HPDE6-E6E7 (cell line): ENCODE data around the gene FAM222B.

Experiments
- DNase-seq: peaks from one replicate; pipeline ENCODE4 v3.0.0; 2011; ENCODE audit warnings: missing footprints; ENCODE audit errors: extremely low spot score

The FAM222B gene

GRCh38 chr17:28774206-28774605 is 68.4 kb downstream of the FAM222B start:
- DNase-seq, result no peak

GRCh38 chr17:28773736-28774135 is 68.9 kb downstream of the FAM222B start:
- no peak for DNase-seq

DNA sequence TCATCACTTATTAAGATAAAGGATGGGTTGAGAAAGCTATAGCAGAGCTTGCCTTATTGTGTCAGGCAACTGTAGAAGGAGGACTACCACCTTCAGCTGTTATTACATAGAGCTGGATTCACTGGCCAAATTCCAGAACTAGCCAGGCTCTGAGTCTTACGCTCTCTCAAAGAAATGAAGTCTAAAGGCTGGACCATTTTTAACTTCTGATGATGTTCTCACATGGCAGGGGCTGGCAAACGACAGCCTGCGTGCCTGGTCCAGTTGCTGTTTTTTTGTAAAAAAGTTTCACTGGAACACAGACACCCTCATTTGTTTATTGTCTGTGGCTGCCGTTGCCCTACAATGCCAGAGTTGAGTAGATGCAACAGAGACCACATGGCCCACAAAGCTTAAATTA is 77.6 kb downstream of the FAM222B start:
- no peak for DNase-seq

DNA sequence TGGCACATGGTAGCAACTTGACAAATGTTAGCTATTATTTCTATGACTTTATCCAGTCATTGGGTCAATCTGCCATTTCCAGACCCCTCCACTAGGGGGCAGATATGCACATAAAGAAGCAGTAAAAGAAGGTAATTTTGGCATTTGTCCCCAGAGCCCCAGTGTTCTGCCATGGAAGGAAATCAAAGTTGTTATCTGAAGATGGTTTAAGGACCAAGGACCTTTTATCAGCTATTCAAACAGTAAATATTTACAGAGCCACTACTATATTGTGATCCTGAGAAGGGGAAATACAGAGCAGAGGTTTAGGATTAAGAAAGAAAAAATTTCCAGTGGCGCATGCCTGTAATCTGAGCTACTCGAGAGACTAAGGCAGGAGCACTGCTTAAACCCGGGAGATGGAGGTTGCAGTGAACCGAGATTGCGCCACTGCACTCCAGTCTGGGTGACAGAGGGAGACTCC is 78.8 kb downstream of the FAM222B start:
- DNase-seq, result no peak

GRCh38 chr17:28763137-28763799 is 79.3 kb downstream of the FAM222B start:
- no peak for DNase-seq

DNA sequence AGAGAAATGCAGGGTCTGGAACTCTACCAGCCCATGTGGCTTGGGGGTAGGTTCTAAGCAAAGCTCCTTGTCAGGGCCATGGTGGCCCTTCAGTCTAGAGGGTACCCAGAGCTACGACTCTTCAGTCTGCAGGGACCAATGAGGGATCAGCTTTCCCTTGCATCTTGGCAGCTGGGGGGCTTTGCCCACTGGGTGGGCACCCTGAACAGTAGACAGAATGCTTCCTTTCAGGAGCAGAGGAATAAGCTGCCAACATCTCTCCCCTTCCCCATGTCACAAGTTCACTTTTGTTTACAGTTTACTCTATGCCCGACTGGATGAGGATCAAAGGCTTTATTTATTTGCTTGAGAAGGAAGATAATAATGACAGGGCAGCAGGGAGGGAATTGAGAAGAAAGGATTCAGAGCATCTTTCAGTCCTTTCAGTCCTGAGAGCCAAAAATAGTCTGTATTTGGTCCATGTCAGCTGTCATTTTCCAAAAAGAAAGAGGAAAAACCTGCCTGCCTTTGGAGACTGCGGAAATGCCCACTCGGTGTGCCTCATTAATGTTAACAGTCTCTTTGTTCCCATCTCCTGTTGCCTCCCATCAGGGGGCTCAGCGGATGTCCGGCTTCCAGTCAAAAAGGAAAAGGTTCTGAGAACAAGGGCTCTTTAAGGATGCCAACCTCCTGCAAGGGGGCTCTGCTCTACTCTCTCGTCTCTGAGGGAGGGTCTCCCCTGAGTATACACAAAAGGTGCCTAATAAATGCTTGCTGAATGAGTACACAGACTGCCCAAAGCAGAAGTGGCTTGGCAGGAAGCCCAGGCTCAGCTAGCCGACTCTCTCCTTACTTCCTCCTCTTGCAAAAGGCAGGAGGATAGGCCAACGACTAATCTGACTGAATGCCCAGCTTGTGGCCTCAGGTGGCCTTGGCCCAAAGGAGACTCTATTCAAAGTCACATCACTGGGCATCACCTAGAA is 81.7 kb downstream of the FAM222B start:
- no peak for DNase-seq

DNA sequence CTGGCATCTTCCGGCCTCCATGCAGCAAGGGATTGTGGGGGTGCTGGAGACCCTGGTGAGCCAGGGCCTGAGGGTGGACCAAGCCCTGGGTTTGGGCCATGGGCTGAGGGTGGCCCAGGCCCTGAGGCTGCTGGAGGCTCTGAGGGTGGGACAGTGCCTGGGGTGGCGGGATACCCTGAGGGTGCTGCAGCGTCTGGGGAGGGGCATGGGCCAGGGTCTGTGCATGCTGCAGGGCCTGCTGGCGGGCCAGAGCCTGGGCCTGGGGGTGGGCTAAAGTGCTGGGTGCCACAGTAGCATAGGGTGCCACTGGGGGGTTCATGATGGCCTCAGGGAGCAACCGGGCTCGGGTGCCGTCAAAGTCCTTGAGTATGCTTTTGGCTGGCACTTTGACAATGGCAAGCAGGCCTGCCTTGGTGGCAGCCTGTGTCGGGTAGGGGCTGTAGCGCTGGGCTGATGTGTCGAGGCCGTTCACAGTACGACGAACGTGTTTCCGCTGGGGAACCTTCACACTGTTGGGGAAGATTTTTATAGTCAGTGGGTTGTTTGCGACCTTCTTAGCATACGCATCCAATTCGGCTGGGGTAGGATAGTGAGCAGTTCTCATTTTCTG is 83.2 kb downstream of the FAM222B start:
- DNase-seq, result no peak

GRCh38 chr17:28758411-28759121 is 84.0 kb downstream of the FAM222B start:
- DNase-seq, result no peak

DNA sequence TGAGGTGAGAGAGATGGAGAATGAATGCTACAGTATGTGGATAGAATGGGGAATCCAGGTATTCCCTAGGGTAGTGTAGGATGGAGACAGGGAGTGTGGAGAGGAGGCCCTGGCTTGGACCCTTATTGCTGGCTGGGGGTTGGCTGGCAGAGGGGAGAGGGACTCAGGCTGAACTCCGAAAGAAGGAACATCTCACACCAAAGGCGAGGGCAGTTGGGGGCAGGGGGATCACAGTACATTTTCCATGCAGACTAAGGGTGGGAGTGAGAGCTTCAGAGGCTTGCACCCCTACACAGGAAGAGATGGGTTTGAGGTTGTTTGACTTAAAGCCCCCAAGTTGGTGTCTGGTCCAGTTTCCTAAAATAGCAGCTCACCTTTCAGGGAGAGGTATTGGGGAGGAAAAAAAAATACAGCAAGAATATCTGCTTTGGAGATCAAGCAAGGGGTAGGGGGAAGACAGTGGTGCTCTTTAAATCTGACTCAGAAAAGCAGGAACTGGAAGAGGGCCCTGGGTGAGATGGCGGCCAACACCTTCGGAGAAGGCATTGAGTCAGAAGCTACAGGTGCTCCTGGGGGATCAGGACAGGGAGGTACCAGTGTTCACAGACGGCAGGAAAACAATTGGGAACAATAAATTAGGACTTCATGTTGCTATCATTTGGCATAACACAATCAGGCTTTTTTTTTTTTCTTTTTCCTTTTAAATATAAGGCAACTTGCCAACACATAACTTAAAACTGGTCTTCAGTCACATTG is 86.4 kb downstream of the FAM222B start:
- DNase-seq, result no peak

DNA sequence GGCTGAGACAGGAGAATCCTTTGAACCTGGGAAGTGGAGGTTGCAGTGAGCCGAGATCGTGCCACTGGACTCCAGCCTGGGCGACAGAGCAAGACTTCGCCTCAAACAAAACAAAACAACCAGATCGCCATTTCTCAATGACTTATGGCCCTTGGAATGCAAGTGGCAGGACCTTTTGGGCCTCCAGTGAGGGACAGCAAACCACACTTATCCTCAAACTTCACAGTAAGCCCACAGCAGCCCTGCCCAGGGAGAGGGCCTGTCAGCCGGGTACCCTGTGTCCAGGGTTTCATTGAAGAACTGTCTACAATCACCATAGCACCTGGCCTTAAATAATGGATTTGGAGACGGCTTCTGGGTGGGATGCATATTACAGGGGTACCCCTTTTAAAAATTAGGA is 87.1 kb downstream of the FAM222B start:
- no peak for DNase-seq

DNA sequence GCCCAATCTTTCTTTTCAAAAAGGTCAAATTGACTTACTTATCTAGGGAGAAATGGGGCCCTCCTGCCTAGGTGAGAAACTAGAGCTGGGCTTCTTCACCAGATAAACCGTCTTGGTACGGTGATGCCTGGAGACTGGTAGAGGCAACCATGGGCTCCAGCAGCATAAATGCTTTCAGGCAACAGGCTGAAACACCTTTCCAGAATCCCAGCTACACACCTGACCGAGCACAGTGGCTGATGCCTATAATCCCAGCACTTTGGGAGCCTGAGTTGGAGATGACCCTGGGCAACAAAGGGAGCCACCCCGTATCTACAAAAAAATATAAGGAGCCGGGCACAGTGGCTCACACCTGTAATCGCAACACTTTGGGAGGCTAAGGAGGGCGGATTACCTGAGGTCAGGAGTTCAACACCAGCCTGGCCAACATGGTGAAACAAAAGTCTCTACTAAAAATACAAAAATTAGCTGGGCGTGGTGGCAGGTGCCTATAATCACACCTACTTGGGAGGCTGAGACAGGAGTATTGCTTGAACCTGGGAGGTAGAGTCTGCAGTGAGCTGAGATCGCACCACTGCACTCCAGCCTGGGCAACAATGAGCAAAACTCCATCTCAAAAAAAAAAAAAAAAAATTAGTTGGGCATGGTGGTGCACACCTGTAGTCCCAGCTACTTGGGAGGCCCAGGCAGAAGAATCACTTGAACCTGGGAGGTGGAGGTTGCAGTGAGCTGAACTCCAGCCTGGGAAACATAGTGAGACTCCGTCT is 90.8 kb downstream of the FAM222B start:
- no peak for DNase-seq

DNA sequence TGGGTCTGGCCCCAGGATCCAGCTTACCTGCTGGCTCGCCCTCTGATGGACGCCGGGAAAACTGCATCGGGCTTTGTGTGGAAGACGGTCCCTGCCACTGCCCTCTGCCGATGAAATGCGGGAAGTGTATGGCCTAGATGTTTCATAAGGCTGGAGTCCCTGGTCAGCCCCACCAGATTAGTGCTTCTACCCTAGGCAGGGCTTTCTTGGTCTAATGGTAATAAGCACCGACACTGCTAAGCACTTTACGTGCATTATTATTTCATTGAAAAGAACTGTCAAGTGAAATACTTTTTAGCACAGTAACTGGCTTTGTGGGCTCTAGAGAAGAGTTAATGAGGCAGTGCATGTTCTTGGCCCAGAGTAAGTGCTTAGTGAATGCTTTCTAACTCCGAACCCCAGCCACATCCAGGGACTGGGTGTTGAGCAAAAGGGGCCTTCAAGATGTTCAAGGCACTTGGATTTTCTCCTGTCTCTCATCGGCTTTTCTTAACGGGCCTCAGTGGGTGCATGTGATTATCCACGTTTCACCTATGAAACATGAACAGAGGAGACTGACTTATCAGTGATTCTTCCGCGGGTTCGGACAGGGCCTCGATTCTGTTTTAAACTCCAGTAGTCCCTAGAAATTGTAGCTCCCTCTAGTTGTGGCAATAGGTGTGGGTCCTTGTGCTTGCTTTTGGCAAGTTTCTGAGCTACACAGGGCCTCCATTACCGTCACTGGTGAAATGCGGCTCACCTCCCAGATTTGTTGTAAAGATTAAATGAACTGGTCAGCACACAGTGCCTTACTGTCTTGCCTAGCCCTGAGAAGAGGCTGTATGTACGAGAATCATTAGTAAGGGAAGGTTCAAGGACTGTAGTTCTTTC is 92.2 kb downstream of the FAM222B start:
- DNase-seq, result no peak

GRCh38 chr17:28749516-28750177 is 92.9 kb downstream of the FAM222B start:
- no peak for DNase-seq

DNA sequence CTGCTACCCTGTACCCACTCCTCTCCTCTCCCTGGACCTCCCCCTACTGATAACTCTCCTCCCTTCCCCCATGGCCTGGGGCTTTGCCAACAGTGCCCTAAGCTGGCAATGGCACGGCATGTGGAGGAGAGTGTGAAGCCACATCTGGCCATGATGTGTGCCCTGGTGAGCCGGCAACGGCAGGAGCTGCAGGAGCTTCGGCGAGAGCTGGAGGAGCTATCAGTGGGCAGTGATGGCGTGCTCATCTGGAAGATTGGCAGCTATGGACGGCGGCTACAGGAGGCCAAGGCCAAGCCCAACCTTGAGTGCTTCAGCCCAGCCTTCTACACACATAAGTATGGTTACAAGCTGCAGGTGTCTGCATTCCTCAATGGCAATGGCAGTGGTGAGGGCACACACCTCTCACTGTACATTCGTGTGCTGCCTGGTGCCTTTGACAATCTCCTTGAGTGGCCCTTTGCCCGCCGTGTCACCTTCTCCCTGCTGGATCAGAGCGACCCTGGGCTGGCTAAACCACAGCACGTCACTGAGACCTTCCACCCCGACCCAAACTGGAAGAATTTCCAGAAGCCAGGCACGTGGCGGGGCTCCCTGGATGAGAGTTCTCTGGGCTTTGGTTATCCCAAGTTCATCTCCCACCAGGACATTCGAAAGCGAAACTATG is 93.6 kb downstream of the FAM222B start:
- DNase-seq, result no peak

- DNase-seq, result no peak
Observed at GRCh38 chr17:28747801-28748750, 94.5 kb downstream of the FAM222B start.

DNA sequence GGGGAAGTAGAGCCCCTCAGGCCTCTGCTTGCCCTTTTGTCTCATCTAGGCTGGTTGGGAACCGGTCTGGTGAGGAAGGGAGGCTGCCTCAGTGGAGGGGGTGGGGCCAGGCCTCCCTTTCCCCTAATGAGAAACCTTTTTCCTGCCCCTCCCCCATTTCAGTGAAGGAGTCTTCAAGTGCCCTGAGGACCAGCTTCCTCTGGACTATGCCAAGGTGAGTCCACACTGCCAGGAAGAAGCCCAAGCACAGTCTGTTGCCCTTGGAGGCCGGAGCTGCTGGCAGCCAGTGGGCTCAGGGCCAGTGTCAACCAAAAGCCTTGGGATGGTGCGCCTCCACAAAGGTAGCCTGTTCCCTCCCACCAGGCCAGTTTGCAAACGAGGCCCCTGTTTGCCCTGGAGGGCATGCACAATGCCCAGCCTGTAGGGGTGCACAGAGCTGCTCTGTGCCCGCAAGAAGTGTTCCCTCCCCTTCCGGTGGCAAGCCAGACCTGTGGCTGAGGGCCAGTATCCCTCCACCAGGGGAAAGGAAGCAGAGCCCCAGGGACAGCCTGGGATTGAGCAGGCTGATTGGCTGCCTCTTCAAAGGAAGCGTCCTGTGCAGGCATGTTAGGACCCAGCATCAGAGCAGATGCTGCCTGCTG is 95.4 kb downstream of the FAM222B start:
- no peak for DNase-seq

DNA sequence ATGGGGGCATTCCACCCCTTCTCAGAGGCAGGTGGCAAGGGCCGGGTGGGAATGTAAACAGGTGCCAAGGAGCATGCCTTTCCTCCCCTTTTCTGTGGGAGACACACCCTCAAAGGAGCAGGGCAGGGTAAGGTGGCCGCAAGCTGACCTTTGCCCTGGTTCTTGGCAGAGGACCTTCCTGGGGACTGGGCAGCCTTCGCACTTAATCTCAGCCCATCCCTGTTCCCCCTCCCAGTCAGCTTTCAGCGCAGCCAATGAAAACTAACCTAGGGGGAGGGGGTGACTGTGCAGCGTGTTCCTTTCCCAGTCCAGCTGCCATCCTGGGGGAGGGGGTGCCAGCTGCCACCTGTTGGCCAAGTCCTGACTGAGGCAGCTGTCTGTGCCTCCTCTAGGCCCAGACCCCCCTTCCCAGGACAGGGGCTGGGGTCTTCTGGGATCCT is 96.0 kb downstream of the FAM222B start:
- no peak for DNase-seq
